UCSD-AML1 (cell line): Measurements from ENCODE around the gene CEBPB.

Experiments
- DNase-seq: peaks from one replicate; lab custom pipeline; 2025; ENCODE audit not compliant: unreplicated experiment; lab: John Stamatoyannopoulos, UW

Gene CEBPB

GRCh38 chr20:50210066-50210619 is 19.5 kb downstream of the CEBPB start:
- DNase-seq, result no peak

DNA sequence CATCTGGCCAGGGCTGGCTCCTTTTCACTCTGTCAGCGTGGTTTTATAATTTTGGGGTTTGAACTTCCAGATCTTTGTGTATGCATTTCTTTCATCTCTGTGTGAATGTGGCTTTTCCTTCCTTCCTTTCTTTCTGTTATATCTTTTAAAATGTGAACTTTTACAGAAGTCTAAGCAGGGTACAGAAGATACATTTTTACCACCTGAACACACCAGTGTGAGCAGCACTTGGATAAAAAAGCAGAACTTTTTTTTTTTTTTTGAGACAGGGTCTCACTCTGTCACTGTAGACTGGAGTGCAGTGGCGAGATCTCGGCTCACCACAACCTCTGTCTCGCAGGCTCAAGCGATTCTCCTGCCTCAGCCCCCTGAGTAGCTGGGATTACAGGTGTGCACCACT is 20.5 kb downstream of the CEBPB start:
- DNase-seq, result no peak

- no peak for DNase-seq
Measured at GRCh38 chr20:50213531-50214106, 23.0 kb downstream of the CEBPB start.

- no peak for DNase-seq
Measured at GRCh38 chr20:50214226-50215024, 23.8 kb downstream of the CEBPB start.

DNA sequence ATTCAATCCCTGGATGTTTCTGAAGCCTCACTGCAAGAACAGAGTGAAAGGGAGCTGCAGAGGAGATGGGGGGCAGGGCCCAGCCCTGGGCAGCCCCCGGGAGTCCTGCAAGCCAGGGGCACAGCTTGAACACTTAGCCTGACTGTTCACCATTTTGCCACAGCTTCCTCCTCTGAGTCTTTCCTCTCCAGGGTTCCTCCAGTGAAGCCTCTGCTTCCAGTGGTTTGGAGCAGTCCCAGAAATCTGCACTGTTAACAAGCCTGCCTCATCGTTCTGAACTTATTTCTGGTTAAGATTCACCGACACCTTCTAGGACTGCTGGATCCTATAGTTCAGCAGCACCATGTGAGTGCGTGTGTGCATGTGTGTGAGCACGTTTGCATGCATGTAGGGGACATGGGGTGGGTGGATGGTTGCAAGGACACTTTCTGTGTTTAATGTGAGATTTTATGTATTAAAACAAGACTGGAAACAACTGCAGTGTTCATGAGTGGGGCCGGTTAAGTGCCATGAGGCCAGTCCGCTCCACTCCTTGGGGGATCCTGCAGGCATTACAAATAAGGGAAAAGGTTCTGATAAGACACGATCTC is 24.6 kb downstream of the CEBPB start:
- DNase-seq, result no peak

- no peak for DNase-seq
Measured at GRCh38 chr20:50215926-50216325, 25.3 kb downstream of the CEBPB start.

DNA sequence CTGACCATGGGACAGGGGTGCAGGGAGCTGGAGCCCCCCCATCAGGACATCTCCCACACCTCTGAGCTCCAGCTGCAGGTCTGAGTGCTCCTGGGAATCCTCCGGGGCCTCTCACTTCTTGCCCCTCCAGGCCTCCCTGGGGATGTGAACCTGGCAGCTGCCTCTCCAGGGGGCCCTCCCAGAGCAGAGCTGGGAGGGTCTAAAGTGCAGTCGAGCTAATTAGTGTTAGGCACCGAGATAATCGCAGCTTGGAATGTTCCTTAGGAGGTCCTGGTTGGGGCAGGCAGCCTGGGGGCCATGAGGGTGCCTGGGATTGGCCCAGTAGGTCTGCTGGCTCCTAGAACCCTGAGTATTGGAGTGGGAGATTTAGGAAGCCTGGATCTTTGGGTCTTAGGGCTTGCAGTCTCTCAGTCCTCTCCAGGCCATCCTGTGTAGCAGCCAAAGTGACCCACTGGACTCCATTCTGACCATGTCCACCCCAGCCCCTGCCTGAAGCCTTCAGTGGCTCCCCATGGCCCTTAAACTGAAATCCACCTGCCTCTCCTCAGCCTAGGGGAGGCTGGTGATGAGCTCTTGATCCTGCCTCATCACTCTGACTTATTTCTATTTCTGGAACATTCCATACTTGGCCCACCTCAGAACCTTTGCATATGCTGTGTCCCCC is 26.0 kb downstream of the CEBPB start:
- no peak for DNase-seq

DNA sequence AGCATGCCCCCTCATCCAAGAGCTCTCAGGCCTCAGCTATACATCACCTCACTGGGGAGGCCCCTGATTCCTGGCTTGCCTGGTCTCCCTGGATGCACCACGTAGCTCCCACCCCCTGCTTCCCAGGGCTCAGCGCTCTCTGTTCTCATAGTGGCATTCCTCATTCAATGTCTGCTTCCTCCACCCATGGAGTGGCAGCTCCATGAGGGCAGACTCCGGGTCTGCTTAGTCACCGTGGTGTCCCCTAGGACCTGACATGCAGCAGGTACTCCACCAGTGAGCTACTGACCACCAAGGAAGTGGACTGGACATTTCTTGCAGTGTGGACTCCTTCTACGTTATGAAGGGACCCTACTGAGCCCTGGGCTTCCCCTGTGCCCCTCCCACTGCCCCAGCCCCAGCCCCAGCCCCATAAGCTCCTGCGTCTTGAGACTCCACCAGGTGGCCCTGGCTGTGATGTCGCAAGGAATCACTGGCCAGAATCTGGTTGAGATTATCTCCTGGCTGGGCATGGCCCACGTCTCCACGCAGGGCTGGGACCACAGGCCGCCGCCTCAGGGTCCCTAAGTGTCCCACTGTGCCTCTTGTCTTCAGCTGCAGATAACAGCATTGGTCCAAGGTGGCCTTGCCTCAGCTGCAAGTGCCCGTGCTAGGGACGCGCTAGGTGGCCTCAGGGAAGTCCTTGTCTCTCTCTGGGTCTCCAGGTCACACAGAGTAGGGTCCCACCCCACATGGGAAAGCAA is 26.7 kb downstream of the CEBPB start:
- no peak for DNase-seq

DNA sequence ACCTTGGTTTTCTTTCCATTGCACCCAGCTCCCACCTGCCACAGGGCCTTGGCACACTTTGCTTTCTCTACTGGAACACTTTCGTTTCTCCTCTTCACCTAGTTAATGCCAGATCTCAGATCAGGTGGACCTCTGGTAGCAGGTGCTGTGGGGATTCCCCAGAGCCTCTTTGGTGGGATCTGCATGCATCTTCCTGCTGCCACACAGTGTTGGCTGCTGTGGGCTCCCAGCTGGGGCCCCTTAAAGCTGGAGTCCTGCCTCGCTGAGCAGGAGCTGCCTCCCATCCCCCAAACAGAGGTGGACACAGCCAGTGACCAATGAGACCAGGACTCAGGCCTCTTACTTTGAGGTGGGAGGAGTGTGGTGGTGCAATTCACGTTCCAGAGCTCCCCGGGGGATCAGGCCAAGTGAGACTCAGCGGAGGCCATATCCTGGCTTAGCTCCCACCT is 28.4 kb downstream of the CEBPB start:
- DNase-seq, result no peak

- DNase-seq, result no peak
Measured at GRCh38 chr20:50219600-50219999, 29.0 kb downstream of the CEBPB start.

- no peak for DNase-seq
Measured at GRCh38 chr20:50220093-50220893, 29.7 kb downstream of the CEBPB start.

DNA sequence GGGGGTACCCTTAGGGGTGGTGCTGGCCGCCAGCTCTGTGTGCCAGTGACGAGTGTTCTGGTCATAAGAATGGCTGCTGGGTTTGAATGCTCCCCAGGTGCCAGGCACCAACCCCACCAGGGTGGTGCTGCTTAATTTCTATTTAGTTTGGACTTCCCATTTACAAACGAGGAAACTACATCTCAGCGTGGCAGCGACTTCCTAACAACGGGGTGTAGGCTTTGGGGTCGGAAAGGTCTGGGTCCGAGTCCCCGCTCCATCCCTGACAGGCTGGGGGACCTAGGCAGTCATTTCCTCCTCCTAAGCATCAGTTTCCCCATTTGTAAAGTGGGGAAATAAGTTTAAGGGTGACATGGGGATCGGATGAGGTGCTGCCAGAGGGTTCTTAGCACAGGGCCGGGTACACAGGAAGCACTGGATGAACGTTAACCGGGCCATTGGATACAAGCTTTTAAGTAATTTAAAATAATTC is 30.3 kb downstream of the CEBPB start:
- DNase-seq, result no peak

- DNase-seq, result peak; percentile 62
Measured at GRCh38 chr20:50221501-50222308, 31.1 kb downstream of the CEBPB start.

GRCh38 chr20:50222309-50223038 is 31.8 kb downstream of the CEBPB start:
- DNase-seq, result no peak

DNA sequence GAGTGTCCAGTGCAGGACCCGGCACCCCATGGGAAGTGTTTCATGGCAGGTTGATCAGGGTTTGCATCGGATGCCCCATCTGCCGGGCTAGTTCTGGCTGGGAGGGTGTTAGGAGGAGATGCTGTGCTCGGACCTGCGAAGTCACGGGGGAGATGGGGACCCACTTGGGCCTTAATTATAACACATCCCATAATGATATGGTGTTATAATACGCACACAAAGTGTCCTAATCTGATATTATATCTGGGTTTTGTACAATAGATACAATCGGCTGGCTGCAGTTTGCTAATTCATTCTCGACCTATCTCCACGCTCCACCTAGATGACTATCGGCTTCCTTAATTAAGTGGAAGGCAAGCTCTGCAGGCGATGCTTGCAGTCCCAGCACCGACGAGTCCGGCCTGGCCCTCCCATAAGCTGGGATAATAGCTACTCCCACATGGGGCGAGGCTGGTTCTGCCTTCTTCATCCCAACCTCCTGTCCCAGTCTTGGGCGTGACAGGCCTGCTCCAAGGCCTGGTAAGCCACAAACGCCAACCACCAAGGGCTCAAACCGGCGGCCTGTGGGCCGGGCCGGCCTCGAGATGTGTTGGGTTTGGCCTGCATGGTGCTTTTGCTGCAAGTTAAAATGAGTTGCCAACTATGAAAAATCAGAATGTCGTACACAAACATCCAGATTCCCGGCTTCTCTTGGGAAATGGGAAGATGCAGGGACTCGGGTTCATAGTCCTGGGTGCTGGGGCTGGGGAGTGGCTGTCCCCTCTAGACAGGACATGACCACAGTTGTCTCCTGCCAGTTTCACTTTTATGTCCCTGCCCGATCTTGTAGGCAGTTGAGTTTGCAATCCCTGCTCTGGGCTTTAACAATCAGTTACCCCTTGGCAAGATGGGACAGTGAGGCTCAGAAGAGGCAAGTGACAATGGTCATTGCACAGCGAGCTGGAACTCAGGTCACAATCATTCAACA is 32.7 kb downstream of the CEBPB start:
- no peak for DNase-seq

- no peak for DNase-seq
Measured at GRCh38 chr20:50224052-50224451, 33.4 kb downstream of the CEBPB start.
